Astrocyte of the spinal cord (primary cell): ENCODE results near the gene MUTYH.

ENCODE experiments used
- DNase-seq: peaks from one replicate; pipeline ENCODE4 v3.0.0; 2011; ENCODE audit warnings: low read depth, low spot score
- H3K4me3 ChIP-seq: 2 replicates; pipeline ENCODE4 v1.5.1; 2011; ENCODE audit warnings: low read depth, mild to moderate bottlenecking, low read length, moderate library complexity
- CTCF ChIP-seq: IDR thresholded peaks from 2 replicates; pipeline ENCODE4 v1.5.1; 2012; ENCODE audit warnings: low read depth, mild to moderate bottlenecking, low read length, inconsistent platforms
- in situ Hi-C: cut with HindIII; loops from 2 replicates; pipeline ENCODE4 v1.10.0; 2017; ENCODE audit warnings: low sequenced_read_pairs

Gene MUTYH

GRCh38 chr1:45332346-45332720, 7.9 kb downstream of the MUTYH start:
- in situ Hi-C loops = no loop called here
- no peak for TF ChIP-seq CTCF
- DNase-seq = no peak
- H3K4me3 ChIP-seq = no peak overlapping the region

- TF ChIP-seq CTCF = no peak
- H3K4me3 ChIP-seq = no peak overlapping the region
- in situ Hi-C loops = no loop called here
- no peak for DNase-seq
These were observed 8.5 kb downstream of the MUTYH start for GRCh38 chr1:45331436-45332345.

- DNase-seq = no peak
- no peak for TF ChIP-seq CTCF
- H3K4me3 ChIP-seq = no peak overlapping the region
- in situ Hi-C loops = no loop called here
These were observed 10.8 kb downstream of the MUTYH start for GRCh38 chr1:45329445-45329844.

GRCh38 chr1:45328680-45329079, 11.6 kb downstream of the MUTYH start:
- TF ChIP-seq CTCF = no peak
- DNase-seq = no peak
- in situ Hi-C loops = no loop called here
- no peak overlapping the region for H3K4me3 ChIP-seq

GRCh38 chr1:45327644-45328515, 12.4 kb downstream of the MUTYH start:
- no peak for TF ChIP-seq CTCF
- H3K4me3 ChIP-seq = no peak overlapping the region
- no peak for DNase-seq
- in situ Hi-C loops = no loop called here
